HG03103 (cell line): ENCODE results near the gene POLR2H.

Experiments used
- ATAC-seq: cut with Tn5 transposase; IDR thresholded peaks from one replicate; pipeline ENCODE4 v1.9.1; 2021; ENCODE audit warnings: low read depth; ENCODE audit not compliant: unreplicated experiment

The POLR2H gene

DNA sequence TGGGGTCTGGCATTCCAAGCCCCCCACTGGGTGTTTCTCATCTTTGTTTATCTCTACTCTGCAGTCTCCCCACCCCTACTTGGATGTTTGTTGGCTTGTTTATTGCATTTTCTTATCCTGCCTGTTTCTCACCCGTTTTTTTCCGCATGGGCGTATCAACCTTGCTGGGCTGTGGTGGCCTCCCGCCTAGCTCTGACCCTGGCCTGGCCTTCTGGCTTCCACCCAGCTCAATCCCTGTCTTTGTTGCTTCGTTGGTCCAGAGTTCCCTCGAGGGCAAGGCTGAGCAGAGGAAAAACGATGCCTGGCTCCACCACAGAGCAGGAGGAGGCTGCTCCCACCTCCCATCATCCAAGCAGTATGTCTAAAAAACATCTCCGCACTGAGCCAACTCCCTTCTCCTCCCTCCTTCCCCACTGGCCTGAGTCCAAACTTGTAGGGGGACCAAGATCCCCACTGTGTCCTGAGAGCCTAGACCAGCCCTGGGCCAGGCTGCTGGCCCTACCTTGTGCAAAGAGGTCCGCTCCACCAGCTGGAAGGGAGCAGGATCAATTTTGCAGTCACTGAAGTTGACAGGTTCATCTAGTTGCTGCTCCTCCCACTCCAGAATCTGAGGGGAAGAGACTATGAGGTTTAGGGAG, 9.9 kb upstream of the POLR2H start:
- ATAC-seq = no peak

DNA sequence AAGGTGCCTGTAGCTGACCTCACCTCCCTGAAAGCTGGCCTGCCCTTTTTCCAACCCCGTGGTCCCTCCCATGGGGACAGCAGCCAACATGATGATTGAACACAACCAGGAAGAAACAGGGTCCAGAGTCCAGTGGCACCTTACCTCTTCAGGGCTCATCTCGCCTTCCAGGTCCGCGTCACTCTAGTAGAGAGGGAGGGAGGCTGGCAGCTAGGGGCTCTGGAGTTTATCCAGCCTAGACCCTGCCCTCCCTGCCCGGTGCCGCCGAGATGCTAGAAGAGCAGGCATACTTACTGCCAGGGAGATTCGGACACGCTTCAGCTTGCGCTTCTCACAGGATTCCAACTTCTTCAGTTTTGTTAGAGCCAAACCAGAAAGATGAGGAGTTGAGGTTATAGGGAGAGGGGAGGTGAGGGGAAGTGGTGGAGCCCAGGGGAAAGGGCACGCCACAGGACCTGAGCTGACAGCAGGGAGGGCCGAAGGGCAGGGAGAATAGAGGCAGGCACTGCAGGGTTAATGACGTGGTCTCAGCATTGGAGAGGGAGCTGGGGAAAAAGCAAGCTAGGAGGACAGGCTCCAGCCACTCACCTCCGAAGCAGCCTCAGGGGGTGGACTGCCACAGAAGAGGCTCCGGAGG, 9.2 kb upstream of the POLR2H start:
- ATAC-seq = no peak

DNA sequence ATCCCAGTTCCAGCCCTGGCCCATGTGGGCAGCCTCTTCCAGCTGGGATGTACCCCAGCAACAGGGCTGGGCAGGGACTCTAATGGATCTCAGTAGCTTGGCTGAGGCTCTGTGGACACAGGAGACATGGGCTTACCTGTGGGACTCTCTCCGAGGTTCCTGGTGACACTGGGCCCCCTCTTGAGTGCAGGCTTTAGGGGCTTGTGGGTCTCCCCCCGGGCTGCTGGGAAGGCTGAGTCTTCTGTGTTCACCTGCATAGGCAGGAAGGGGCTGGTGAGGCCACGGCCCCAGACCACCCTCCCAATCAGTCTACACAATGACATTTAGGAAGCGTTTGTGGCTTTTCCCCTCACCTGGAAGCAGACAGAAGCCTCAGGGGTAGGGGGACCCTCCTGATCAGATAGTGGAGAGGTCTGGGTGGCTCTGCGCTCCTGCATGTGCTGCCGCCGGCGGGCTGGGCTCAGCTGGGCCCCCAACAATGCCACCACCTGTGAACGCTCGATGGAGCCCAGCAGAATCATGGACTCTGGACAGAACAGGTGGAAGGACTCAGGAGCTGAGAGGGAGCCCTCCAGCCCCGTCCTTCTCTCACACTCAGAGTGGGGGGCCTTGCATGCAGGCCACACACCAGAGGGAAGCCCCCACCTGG, 8.5 kb upstream of the POLR2H start:
- ATAC-seq = no peak

DNA sequence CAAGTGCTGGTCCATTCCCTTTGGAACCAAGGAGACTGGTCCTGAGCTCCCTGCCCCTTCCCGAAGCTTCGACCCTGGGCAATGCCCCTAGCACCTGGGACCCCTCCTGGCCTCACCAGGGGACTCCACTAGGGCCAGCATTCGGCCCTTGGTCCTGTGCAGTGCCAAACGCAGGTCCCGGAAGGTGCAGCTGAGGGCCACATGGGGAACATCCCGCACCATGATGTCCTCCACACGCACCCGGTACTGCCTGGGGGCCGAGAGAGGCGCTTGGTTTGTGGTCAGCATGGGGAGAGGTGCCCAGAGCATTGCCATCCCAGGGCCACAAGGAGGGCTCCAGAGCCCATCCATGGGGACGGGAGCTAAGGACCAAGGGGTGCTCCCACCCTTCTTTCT, 8.0 kb upstream of the POLR2H start:
- no peak for ATAC-seq

DNA sequence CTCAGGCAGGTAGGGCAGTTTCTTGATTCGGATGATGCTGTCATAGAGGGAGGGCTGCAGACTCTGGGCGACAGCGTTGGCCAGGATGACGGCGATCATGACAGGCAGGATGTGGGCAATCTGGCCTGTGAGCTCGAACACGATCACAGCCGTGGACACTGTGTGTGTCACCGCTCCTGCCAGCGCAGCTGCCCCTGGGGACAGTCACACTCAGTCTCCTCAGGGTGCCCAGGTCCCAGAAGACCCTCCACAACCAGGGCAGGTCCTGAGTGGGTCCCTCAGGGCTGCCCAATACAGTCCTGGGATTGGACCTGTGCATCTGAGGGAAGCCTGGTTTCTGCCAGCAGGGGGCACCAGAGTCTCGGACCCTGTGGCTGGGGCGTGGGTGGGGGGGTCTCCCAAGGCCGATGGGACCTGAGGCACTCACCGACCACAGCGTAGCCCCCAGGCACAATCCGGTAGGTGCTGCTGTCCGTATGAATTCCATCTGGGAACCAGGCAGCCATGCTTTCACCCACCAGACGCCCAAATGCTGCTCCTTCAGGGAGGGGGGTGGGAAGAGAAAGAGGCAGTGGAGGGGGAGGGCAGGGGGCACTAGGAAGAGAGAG, 7.3 kb upstream of the POLR2H start:
- no peak for ATAC-seq

DNA sequence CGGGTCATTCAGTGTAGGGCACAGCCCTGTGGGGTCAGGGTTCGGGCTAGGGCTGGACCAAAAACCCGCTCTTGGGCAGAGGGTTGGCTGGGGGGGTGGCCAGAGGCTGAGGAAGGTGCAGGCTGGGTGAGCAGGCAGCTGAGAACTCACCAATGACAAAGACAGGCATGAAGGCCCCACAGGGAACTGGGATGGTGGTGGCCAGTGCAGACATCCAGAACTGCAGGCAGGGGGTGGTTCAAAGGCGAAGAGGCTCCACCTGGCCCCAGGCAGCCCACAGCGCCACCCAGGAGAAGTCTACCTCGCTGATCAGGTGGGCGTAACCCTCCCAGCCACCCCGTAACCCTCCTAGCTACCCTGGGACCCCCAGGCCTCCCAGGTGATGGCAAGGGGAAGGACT, 6.8 kb upstream of the POLR2H start:
- no peak for ATAC-seq

DNA sequence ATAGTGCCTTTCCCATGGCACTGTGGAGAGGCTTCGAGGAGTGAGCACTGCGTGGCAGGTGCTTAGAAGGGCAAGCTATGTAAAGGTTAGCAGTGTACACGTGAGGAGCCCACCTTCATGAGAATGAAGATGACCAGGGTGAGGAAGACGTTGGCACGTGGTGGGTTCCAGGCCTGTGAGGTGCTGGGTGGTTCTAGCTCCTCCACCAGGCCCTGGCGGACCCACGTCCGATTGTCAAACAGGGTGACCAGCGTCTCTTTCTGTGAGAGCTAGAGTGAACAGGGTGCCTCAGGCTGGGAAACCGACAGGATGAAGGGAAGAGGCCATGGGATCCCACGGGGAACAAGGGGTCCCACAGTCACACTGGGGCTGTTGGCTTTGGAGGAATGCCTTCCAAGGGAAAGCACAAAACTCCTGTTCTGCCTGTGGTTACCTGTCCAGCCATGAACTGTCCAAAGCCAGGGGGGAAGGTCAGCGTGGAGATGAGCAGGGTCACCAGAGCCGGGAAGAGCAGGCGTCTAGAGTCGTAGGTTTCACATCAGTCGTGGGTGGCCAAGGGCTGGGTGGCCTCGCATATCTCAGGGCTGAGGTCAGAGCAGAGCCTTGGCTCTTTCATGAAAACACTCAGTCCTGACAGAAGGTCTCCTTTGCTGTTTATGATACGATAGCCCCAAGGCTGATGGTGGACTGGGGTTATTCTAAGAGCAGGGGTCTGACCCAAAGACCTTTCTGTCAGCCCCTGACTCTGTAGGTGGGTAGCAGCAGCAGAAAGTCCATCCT, 6.1 kb upstream of the POLR2H start:
- no peak for ATAC-seq

DNA sequence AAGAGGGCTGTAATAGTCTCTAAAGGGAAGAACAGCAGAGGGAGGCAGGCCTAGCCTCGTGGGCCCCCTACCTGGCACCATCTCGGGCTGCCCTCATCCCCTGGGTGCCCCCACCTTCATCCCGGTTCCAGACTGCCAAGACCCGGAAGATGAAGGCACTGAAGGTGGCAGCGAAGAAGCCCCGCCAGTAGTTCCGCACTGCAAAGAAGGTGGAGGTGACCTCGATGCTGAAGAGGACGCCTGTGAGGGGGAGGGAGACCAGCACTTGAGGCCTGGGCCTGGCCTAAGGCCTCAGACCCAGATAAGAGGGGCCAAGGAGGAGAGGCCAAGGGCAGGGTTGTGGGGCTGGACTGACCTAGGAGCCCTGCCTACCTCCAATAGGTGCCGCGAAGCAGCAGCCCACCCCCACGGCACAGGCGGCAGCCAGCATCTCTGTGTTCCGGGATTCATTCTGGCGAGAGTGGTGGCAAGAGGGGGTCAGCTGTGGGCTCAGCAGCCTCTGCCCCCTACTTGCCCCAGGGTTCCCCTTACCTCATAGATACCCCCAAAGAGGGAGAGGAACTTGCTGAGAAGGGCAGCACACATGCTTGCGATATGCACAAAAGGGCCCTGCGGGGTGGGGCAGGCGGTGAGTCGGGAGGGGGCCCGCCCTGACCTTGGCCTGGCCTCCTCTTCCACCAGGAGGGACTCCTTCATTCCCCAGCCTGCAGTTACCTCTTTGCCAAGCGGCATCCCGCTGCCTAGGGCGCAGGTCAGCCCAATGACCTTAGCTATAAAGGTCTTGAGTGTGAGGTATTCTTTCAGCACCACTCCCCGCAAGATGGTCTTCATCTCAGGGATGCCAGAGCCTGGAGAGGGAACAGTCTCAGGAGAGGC, 4.0 kb upstream of the POLR2H start:
- ATAC-seq = no peak

DNA sequence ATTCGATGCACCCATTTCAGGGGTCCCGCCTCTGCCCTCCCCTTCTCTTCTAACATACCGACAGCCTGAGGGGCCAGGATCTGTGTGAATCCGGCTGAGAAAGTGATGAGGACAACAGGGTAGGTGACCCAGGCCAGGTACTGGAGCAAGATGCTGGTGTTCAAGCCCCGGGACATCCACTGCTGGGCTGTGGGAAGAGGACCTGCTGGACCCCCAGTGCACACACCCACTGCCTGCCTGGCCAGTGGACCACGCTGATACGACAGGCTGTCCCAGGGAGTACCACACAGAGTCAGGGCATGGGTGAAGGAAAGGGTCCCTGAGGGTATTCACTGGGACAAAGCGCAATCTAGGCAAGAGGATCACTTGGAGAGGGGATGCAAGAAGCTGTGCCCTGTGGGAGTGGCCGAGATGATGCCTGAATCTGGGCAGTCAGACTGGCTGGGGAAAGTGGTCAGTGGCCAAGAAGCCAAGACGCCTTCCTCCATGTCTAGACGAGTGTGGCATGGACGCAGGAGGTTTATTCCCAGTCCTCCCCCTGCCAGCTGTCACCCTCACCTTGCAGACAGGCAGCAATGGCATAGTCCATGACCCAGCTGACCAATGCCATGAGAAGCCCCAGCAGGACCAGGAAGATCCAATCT, 3.3 kb upstream of the POLR2H start:
- ATAC-seq = no peak

DNA sequence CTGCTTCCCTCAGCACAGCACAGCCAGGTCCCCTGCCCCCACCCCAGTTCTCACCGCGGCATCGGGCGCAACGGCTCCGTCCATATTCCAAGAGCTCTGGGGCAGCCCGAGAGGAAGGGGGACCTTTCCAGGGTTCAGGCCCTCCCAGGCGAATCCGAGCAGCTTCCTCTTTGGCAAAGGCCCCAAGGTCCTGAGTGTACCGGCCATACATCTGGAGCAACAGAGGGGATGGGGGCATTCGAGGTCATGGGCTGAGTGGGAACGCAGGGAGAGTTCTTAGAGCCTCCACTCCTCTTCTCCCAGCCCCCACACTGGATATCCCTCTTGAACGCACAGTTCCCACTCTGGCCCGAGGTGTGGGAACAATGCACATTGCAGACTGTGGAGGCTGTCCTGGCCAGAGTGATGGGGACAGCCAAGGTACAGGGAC, 2.6 kb upstream of the POLR2H start:
- no peak for ATAC-seq

DNA sequence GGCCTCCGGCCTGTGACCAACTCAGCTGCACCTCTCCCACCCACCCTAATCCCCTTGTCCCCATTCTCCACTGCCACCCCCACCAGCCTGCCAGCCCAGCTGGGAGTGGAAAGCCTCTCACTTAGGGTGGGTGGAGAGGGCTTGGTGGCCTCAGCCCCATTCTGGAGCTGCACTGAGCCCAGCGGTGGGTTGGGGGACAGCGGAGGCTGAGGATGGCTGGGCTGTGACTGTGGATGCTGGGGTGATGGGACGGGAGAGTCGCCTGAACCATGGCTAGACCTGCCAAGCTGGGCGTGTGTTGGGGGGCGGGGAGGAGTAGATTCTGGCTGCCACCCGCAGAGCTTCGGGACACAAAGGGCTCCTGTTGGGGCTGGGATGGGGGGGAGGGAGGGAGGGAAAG, 1.9 kb upstream of the POLR2H start:
- no peak for ATAC-seq

DNA sequence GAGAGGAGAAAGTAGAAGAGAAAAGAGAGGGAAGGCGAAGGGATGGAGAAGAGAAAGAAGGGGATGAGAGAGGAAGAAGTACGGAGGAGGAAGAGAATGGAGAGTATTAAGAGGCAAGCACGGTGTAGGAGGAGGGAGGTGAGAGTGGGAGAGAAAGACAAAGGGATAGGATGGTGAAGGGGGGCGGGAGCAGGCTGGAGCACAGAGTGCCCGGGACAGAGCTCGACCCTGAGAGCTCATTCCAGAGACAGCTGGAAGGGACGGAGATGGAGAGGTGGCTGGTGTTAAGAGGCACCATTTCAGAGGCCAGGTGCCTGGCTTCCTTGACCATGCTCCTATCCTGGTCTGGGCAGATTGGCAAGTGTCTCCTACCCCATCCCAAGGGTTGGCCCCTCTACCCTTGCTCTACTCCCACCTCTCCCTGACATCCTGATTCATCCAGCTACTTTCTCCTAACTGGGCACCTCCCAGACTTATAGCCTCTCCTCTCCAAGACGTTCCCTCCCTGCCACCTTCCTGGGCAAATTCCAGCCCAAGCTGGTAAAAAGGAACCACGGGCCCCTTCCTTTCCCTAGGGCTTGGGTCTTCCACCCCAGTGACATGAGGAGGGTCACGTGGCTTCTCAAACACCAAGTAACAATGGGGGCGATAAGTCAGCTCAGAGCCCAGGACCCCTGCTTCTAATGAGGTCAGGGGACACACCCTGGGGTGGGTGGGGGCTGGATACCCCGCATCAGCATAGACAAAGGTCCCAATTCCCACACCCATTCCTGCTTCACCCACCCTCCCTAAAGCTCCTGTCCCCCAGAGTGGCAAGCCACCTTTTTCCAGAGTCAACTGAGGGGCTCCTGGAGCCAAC, 1.2 kb upstream of the POLR2H start:
- no peak for ATAC-seq

DNA sequence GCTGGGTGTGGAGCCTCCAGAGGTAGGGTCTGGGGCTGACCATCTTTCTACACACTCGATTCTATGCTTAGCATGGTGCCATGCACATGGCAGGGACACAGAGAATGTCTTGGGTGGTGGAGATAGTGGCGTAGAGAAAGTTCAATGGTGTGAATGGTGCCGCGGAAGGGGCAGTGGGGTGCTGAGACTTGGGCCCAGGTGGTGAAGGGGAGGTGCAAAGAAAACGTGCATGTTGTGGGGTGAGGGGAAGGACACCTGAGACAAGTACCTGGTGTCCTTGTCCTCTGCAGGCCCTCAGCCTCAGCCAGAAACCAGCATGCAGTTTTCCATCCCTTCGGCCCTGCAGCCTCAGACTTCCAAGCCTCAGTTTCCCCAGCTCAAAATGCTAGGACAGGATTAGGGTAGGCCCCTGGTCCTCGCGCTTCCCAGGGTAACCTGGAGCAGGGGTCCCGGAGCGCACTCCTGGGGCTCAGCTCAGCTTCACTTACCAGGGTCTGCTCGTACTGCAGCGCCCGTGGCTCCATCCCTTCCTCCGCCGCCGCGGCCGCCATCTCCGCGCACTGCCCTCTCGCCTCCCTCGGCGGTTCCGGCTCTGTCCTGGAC, 480 bp upstream of the POLR2H start:
- no peak for ATAC-seq

DNA sequence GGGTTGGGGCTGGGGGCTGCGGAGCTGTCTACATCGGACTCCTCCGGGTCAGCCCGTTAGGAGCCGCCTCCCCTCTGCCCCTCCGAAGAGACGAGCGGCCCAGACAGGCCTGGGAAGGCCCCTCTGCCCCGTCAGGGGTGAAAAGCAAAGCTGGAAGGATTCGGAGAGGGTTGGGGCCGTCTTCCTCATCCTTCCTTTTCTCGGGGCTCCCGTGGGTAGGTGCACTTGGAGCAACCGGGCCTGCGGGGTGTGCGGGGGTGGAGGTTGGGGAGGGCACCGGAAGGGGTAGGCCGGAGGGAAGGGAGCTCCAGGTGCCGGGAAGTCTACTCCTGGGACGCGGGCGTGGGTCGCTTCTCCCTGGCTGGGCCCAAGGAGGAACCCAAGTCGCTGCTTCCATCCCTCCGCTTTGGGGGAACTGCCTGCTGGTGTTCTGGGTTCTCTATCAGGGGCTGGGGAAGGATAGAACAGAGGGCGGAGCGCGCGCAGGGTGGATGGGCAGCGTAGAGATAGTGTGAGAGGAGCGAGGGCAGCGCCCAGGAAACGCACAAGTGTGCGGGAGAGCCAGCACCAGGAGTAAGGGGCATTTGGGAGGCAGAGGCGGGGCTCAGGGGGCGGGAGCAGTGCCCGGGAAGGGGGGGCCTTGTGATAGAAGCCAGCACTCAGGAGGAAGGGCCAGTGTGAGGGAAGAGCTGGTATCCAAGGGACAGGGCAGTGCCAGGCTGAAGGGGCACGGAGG, 590 bp downstream of the POLR2H start:
- ATAC-seq = no peak

DNA sequence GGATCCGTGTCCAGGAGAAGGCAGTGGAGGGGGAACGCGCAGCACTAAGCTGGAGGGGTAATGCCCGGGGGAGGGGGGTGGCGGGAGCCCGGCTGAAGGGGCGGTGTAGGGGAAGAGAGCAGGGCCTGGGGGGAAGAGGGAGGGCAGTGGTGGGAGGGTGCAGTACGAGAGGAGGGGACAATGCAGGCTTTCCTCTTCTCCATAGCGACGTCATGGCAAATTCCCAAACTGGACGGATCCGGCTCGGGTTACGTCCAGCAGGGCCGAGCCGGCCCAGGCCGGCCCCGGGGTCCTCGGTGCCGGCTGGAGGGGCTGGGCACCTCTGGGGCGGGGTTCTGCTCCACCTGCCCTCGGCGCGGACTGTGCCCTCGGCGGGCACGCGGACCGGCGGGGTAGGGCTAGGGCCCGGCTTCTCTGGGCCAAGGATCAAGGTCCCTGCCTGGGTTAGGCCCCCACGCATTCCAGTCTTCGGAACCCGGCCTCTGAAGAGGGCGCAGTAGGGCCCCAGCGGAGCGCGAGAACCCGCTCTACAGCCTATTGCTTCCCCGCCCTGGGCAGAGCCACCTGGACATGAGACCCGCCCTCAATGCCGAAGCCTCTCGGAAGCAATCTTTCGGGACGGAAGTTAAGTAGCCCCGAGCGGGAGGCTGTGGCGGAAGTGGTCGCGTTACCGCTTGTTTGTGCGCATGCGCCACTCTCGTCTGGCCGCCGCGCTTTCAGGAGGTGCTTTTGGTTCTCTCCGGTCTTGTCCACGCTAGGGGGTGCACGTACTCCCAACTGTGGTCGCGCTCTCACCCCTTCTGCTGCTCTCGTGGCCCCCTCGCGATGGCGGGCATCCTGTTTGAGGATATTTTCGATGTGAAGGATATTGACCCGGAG, 1.4 kb downstream of the POLR2H start:
- peak; percentile 83 for ATAC-seq

DNA sequence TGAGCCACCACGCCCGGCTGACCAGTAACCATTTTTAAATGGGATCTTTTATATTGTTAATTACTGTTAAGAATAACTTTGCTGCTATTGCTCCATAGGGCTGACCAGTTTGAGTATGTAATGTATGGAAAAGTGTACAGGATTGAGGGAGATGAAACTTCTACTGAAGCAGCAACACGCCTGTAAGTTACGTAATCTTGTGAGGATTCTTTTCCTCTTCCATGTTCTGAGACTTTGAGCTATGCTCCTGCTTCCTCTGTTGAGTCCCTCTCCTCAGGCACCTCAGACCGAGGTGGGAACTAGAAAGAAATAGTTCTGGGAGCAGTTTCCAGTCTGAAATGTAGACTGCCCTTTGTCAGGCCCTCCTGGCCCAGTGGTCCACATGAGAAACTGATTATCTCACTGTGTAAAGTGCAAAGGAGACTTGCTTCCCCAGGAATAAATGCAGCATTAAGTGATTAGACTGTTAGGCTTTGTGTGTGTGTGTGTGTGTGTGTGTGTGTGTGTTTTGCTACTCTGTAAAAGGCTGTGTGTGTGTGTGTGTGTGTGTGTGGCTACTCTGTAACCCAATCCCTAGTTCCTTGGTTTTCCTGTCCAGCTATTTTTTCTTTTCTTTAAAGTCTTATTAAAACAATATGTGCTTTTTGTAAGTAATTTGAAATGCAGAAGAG, 5.2 kb downstream of the POLR2H start:
- ATAC-seq = no peak
